Measurements from ENCODE around the gene DCTN5.

The DCTN5 gene

GRCh38 chr16:23651943-23652468 is 10.7 kb downstream of the DCTN5 start:
- no peak overlapping the region for H3K27ac ChIP-seq
- no peak for TF ChIP-seq CTCF (conservative IDR thresholded peaks at IDR 0.05; ENCODE audit: low read depth)
- DNase-seq (ENCODE audit: low spot score) = no peak
- ChIA-PET CTCF (interaction anchor here (0.6 kb wide), 1 partner anchor 1373 kb away, joined by 5 read pairs; no protein-coding TSS in a partner anchor), POLR2A (ENCODE audit: low non-redundant PET) (no interaction called here)

DNA sequence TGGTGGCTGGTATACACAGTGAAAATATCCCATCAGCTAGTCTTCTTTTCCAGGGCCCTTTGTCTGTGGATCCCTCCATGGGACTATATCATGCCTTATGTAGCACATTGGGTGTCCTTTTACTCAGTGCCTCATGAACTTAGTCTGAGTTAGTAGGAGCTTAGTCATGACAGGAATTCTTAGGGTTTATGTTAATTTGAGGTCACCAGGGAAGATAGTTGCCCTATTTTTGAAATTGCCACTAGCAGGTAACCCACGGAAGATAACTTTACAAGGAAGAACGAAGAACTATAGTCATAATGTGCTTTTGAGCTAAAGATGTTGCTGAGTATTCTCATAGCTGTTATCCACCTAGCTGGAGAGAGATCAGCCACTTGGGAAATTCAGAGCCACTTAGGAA is 22.7 kb downstream of the DCTN5 start:
- ChIA-PET CTCF (interaction anchor here (0.6 to 0.7 kb wide), 2 partner anchors 34 to 1704 kb away, joined by 3 to 4 read pairs; no protein-coding TSS in a partner anchor), POLR2A (ENCODE audit: low non-redundant PET) (no interaction called here)
- TF ChIP-seq CTCF (conservative IDR thresholded peaks at IDR 0.05; ENCODE audit: low read depth) = no peak
- no peak overlapping the region for H3K27ac ChIP-seq
- DNase-seq (ENCODE audit: low spot score) = no peak

GRCh38 chr16:23666571-23667354 is 25.5 kb downstream of the DCTN5 start:
- POLR2A ChIA-PET (ENCODE audit: low non-redundant PET) = no interaction called here
- no peak for DNase-seq (ENCODE audit: low spot score)
- no peak overlapping the region for H3K27ac ChIP-seq
- TF ChIP-seq CTCF (conservative IDR thresholded peaks at IDR 0.05; ENCODE audit: low read depth) = no peak
- CTCF ChIA-PET = interaction anchor here (2.1 kb wide), 1 partner anchor 12 kb away, joined by 5 read pairs; the partner anchor contains the start of gene PLK1

DNA sequence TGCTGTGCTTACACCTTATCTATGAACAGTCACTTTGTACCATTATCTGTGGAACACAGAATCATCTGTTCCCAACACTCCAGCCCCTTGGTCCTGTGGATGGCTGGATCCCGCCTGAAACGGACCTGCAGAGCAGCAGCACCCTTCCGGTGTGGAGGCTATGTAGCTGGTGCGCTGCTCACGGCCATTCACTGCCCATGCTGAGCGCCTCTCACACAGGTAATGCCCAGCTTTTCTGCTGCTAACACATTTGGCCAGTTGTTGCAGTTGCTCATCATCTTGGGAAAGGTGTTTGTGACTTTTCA is 26.0 kb downstream of the DCTN5 start:
- CTCF ChIA-PET = interaction anchor here (2.1 kb wide), 1 partner anchor 11 kb away, joined by 5 read pairs; the partner anchor contains the start of gene PLK1
- no peak for TF ChIP-seq CTCF (conservative IDR thresholded peaks at IDR 0.05; ENCODE audit: low read depth)
- no peak for DNase-seq (ENCODE audit: low spot score)
- POLR2A ChIA-PET (ENCODE audit: low non-redundant PET) = interaction anchor here (0.5 kb wide), 1 partner anchor 25 kb away, joined by 3 read pairs; no protein-coding TSS in a partner anchor
- H3K27ac ChIP-seq = no peak overlapping the region

- no peak for TF ChIP-seq CTCF (conservative IDR thresholded peaks at IDR 0.05; ENCODE audit: low read depth)
- POLR2A ChIA-PET (ENCODE audit: low non-redundant PET) = no interaction called here
- CTCF ChIA-PET = interaction anchor here (0.6 to 2.1 kb wide), 3 partner anchors 10 to 116 kb away, joined by 3 to 5 read pairs (median 3); partner anchors contain the start of gene PLK1
- DNase-seq (ENCODE audit: low spot score) = no peak
- H3K27ac ChIP-seq = no peak overlapping the region
These were observed 27.0 kb downstream of the DCTN5 start for GRCh38 chr16:23668225-23668624.

DNA sequence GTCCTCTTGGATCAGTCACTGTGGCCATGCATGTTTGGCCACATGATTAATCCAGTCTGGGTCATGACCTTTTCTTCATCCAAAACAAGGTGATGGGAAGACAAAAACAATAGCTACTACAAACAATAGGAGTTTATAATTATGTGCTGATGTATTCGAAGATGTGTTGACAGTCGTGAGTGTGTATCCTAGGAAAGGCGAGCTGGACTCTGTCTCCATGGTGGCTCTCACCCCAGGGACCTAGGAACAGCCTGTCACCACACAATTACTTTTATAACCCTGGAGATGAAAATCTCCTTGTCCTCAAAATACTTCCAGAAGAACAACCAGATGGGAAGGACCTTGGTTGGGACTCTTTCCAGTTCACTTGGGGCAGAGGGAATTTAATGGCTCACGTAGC is 27.6 kb downstream of the DCTN5 start:
- no peak for DNase-seq (ENCODE audit: low spot score)
- no peak for TF ChIP-seq CTCF (conservative IDR thresholded peaks at IDR 0.05; ENCODE audit: low read depth)
- H3K27ac ChIP-seq = no peak overlapping the region
- POLR2A ChIA-PET (ENCODE audit: low non-redundant PET) = no interaction called here
- CTCF ChIA-PET = interaction anchor here (0.6 to 2.1 kb wide), 2 partner anchors 9 to 117 kb away, joined by 3 to 5 read pairs; partner anchors contain the start of gene PLK1
